ENCODE measurements around the gene CACNA1D. TPM values are rescaled to one million over a fixed set of nuclear protein-coding genes. Genes with fewer than 3 reads are reported as not detected.
A peak's percentile ranks its signal among the peaks of the same experiment; 100 is the strongest.
"Not testable (repeated sequence)": the region's sequence is repeated elsewhere in the genome, so short reads cannot be mapped to it uniquely, and the experiment has no call there.

The CACNA1D gene
- total RNA-seq, 1 experiment from 2014 or later = 0.12 TPM

DNA sequence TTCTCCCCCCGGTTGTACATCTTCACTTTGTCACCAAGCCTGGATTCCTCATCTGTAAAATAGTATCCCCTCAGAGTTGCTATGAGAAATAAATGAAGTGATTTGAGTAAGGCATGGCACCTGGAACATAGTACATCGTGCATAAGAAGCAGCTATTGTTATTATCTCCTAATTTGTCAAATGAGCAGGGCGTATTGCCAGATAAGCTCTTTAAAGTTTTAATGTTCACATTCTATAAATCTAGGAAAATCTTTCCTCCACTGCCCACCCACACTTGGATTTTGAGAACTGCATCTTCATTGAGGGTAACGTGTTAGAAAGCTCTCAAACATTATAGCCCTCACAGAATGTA is 32.3 kb downstream of the CACNA1D start:
- DNase-seq (ENCODE audit: low read depth) = no peak

DNA sequence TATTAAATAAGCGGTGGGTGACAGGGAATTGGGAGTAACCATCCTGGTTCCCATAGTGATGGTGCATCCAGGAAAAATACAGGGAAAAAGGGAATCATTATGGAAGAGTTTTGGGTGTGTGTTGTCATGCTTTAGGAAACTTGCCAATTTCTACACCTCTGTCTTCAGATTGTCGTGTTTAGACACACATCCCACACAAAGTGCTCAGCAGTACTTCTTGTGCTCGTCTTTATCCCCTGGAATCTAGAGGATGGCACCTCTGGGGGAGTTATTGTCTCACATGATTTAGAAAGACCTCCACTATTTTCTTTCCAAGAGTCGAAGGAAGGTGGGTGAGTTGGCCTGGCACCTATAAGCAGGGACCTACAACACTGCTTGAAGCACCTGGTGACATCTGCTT is 35.8 kb downstream of the CACNA1D start:
- no peak for DNase-seq (ENCODE audit: low read depth)

DNA sequence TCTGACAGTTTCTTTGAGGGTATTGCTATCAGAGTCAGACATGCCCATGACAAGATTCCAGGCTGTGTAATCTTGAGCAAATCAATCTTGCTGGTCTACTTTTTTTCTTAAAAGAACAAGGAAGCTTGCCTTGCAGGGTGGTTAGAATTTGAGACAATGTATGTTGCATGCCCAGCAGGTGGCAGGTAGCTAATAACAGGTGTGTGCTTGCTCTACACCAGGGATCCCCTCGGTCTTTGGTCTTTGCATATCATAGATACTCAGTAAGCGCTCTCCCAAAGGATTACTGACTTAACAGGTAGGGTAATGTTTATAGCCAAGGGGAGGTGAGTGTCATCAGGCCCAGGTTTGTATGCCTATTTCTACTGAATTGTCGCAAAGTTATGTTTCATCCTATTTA is 37.3 kb downstream of the CACNA1D start:
- no peak for DNase-seq (ENCODE audit: low read depth)

DNA sequence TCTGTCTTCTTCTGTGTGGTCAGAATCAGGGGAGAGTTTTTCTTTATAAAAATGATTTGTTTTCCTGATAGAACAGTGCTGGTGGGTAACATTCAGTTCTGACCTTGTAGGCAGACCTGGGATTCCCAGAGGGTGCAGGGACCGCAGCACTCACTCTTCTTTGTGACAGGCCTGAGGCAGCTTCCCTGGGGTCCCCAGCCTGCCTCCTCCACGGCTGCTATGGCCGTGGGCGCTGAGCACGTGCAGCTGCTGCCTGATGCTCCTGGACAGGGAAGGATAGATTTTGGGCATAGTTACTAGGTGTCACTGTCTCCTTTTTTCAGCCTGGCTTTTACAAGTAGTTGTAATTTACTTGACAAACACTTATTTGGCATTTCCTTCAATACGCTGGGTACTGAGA is 39.1 kb downstream of the CACNA1D start:
- DNase-seq (ENCODE audit: low read depth) = no peak

DNA sequence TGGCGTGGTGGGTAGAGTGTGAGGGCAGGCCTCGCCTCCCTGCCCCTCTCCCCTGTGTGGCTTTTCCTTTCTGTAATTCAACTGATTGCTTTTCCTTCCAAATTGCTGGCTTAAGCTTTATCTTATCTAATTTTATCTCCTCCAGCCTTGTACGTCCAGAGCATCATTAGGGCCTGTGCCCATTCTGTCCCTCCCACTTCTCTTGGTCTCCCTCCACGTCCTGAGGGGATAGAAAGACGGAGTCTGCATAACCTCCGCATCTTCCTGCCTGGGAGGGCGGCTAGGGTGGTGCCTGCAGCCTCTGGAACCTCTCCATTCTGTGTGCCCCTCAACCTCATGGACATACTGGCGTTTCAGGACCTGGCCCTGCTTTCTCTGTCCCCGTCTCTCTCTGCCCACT is 39.8 kb downstream of the CACNA1D start:
- no peak for DNase-seq (ENCODE audit: low read depth)

DNA sequence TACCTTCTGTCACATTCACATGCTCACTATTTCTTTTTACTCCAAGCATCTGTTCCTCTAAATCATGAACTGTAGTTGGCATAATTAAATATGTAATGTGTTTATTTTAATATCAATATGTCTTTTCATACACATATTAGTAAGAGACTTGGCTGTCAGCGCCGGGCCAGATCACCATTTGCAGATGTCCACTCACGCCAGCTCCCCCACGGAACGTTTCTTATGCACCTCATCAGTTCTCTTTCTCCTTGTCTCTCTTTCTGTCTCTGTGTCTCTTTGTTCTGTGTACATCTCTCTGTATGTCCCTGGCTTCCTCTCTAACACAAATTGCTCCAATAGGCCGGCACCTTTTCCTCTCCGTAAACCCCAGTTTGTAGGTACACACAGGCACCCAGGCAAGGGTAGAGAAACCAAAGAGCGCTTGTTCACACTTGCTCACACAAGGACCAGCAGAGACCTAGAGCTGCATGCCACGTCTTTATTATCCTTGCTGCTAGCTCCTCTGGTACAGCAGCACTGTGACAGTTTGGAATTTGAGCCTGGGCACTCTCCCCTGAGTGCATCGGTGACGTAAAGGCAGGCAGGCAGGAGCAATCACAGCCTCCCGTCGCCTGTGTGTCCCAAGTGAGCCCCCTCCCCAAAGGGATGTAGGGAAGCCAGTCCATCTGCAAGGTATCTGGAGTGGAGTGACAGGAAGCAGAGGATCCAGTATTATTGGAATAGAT is 40.4 kb downstream of the CACNA1D start:
- DNase-seq (ENCODE audit: low read depth) = no peak

DNA sequence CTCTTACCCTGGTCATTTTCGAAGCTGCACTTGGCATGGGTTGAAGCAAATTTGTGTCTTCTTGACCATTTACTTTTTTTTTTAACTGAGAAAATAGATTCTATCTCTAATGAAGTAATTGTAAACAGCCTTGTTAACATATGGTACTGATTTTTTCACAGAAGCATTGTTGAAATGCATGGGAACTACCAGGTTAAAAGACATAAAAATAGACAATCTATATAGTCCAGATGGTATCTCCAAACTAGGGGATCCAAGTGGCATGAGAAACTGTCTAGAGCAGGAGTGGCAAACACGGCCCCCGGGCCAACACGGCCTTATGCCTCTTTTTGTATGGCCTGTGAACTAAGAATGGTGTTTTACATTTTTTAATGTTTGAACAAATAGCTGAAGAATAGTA is 41.9 kb downstream of the CACNA1D start:
- DNase-seq (ENCODE audit: low read depth) = no peak

DNA sequence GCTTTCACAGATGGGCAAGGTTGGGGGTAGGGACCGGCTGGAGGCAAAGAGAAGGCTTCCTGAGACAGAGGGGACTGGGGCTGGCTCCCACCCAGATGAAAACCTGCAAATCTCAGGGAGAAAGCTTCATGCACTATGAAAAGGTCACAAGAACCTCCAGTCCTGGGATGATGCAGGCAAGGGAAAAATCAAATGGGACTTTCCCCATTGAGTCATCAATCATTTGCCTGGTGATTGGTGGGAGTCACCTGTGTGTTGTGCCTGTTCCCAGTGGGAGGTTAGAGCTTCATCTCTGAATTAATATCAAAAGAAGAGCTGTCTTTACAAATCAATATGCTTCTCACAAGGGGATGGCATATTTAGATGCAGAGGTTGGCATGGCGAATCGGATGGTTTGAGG is 49.9 kb downstream of the CACNA1D start:
- DNase-seq (ENCODE audit: low read depth) = no peak

DNA sequence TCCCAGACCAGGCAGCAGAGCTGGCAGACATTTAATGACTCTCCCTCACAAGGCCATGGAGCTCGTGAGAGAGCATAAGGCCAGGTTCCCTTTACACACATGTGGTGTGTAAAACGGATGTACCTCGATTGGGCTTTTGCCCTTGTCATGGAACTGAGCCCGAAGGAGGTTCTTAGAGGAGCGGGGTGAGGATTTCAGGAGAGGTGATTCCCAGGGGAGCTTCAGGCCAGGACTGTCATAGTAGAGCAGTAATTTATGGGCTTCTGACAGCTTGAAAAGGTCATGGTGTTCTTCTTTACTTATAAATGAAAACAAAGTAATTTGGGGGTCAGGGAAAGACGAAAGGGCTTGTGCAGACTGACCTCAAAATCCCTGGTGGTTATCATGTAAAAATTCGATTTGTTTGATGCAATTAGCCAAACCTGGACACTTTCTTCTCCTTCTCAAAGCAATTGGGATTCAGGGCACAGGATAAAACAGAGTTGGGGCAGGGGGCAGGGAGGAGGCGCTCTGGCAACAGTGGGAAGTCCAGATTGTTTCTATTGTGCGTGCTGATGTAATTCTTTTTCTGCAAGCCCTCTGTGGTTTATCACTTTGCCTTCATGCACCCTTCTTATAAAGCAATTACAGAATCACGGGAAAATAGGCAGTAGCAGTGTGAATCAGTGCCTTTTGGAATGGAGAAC is 51.0 kb downstream of the CACNA1D start:
- DNase-seq (ENCODE audit: low read depth) = no peak

DNA sequence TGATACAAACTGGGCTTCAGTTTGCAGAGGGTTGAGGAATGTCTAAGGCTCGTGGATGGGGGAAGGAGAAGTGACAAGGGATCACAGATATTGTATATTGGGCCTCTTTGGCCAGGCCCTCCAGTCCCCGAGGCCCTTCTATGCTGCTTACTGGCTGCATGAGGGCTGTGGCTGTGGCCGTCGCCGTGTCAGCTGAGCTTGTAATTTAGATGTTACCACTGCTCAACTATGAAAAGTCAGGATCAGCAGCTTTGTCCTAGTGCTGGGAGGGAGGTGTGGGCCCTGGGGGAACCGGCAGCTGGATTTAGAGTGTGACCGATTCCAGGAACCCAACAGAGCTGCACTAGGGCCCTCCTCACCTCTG is 51.6 kb downstream of the CACNA1D start:
- no peak for DNase-seq (ENCODE audit: low read depth)

DNA sequence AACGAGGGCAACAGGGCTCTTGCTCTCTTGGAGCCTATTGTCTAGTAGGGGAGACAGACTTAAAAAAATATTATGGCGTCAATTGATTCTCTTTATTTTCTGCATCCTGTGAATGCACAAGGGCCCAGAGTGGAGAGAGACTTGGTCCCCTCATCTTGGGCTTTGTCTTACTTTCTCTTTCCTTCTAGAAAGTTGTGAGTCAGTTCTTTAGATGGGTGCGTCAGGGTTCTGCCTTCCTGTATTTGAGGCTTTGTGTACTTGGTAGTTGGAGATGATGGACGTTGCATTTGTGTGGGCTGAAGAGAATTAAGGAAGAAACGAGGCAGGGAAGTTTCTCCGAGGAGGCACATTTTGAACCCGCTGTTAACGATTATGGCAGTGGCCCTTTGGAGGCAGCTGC is 52.9 kb downstream of the CACNA1D start:
- DNase-seq (ENCODE audit: low read depth) = no peak

DNA sequence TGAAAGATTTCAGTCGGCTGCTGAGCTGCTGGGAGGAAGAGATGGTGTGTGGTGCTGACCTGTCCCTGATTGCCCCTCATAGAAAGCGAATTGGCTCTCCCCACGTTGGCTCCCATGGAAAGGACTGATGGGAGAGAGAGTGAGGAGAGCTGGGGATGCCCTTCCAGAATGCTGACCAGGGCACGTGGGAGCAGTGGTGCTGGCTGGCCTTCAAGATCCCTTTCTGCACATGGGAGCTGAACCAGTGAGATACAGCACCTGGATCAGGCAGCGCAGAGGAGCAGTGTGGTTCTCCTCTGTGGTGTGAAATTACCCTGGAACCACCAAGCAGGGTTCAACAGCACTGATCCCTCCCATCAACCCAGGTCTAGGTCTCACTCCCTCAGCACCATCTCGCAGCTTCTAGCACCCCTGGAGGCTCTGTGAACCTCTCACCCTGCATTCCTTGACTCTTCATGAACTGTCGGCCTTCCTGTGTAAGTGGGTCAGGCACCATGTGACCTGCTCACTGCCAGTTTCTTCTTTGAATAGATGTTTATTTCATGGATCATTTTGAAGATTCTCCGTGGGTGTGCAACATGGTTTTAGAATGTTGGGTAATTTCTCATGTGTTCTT is 55.7 kb downstream of the CACNA1D start:
- no peak for DNase-seq (ENCODE audit: low read depth)

DNA sequence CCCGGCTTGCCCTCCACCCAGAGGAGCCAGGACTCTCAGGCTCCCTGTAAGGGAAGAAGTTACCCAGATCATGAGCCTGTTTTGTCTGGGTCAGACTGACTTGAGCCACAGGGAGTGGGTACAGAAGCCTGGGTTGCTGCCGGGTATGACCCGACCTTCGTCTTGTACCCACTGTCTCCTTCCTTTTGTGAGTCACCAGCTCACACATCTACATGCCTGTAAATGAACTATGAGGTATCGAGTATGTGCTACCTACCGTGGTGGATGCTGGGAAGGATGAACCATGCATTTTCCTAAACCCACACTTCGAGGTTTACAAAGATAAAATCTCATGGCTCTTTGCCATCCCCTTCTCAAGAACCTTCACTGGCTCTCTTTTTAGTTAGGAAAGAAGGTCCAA is 56.9 kb downstream of the CACNA1D start:
- peak; percentile 23 for DNase-seq (ENCODE audit: low read depth)

DNA sequence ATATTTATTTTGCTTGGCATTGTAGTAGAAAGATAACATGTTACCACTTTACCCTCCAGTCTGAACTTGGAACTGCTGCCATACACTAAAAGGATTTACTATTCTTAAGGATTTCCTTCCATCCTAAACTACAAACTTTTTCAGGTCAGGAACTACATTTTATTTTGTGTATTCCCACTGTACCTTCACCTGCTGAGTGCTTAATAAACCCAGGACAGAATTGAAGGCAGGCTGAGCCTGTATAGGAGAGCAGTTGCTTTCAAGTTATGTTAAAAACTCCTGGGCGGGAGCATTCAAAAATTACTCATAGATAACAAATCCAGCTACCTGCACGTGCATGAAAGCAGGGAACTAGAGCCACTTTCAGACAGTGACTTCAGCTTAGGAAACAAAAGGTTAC is 58.3 kb downstream of the CACNA1D start:
- DNase-seq (ENCODE audit: low read depth) = no peak

DNA sequence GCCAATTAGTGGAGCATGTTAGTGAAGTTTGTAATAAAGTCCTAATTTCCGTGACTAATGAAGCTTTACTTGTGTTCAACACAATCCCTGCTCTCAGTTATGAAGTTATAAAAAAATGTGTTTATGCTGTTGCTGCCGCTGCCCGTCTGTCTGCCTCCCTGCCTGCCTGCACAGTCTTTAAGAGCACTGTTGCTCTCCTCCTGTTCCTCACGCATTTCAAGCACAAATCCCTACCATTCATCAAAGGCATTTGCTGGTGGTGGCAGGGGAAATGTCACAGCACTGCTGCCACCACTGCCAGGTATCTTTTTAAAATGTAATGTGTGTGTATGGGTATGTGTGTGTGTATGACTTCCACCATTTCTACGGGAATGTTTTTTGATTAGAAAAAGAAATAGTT is 58.8 kb downstream of the CACNA1D start:
- no peak for DNase-seq (ENCODE audit: low read depth)

DNA sequence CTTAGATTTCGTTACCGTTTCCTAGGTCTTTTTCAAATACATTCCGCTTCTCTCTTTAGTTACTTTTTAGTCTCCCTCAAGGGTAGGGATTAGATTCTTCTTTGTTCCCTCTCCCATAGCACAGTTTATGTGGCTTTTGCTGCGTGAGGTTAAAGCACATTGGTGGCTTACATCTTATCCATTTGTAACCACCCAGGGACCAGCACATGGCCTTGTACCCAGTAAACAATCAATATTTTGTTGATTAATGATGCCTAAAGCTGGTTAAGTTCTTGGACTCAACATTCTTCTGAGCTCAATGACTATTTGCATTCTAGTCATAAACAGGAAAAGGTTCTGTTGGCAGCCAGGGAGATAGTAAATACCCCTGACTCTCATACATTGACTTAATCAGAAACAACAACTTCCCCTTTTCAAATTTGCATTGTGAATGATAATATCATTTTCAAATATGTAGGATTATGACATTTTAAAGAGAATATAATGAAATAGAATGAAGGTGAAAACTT is 60.2 kb downstream of the CACNA1D start:
- no peak for DNase-seq (ENCODE audit: low read depth)

DNA sequence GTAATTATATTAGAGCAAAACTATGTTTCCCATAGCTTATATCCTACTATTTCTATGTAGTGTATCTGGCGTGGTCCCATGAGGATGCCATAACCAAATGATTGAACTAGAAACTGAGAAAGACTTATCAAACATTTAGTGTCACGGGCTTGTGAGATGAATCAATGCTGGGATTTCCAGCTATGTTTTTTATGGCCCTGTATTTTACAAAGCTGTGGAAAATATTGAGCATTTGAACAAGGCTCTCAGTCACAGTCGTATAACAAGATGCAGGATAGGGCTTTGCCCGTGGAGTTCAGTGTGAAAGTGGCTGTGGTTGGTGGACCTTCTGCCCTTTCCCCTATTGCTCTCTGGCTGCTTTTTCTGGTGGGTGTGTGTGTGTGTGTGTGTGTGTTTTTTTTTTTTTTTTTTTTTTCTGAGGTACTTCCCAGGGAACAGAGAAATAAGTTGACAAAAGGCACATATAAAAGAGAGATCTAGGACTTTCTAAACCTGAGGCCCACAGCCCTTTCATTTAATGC is 60.7 kb downstream of the CACNA1D start:
- DNase-seq (ENCODE audit: low read depth) = no peak

DNA sequence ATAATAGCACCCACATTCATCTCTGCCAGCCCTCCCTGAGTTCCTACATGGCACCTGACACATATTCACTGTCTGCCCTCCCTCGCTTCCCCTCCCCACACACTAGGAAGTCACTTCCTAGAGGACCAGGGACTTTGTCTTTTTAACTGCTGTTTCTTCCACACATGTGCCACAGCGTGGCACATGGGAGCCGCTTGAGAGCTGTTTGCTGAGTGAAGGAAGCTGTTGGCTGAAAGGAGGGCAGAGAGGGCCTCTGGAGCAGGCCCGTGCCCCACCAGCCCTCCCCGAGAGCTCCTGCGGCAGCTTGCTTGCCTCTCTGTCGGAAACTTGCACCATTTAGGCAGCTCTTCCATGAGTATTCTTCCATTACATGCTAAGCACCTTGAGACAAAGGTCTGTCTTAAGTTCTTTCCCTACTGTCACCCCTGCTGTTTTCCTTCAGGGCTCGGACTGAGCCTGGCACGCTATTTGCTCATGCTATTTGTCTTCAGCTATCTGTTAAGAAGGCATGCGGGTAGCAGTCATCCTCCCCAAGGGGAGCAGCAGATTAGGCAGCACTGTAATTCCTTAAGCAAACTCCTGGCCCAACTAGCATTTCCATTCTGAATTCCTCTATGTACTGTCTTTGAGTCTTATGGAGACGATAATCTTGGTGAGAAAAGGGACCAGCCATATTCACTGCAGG is 72.2 kb downstream of the CACNA1D start:
- DNase-seq (ENCODE audit: low read depth) = no peak

DNA sequence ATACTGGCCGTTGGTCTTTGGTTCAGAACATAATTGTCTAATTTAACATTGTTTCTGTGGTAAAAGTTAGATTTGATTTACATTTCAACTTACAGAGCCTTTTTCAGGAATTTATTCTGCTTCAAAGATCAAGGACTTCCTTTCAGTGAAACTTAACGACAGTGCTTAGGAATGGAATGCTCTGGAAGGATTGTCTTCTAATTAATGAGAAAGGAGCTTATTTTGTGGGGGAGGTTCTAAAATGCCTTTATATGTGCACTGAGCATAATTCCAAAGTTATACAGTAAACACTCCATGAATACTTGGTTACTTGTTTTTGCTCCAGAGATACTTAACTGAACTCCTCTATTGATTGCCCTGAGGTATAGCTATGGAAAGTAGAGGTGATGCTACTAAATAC is 75.7 kb downstream of the CACNA1D start:
- DNase-seq (ENCODE audit: low read depth) = no peak

DNA sequence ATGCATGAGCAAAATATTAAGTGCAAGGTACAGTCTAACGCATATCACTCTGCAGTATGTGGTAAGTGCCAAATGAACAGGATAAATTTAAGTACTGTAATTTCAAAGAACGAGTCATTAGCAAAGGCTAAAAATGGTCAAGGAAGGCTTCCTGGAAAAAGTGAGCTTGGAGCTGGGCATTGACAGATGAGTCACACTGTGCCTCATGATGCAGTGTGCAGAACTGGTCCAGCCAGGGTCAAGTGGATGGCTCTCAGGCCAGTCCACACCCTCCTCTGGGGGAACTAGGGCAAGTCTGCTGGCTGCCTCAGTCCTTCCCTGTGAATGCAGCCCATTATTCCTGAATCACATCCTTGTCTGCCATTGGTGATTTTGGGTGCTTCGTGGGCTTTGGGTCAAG is 76.3 kb downstream of the CACNA1D start:
- peak; percentile 46 for DNase-seq (ENCODE audit: low read depth)

DNA sequence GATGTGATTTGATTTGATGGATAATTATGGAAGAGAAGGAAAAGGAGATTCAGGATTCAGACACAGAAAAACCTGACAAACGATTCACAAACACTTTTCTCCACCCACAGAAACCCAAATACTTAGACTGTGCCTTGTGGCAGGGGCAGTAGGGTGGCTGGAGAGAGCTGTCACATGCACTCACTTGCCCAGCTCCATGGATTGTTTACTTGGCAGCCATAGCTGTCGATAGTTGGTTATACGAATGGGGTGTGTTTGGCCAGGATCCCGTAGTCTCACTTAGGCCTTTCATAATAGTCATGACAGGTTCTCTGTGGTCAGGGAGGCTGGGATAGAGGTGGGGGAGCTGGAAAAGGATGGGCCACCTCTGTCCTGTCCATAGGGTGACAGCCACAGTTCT is 76.9 kb downstream of the CACNA1D start:
- no peak for DNase-seq (ENCODE audit: low read depth)

DNA sequence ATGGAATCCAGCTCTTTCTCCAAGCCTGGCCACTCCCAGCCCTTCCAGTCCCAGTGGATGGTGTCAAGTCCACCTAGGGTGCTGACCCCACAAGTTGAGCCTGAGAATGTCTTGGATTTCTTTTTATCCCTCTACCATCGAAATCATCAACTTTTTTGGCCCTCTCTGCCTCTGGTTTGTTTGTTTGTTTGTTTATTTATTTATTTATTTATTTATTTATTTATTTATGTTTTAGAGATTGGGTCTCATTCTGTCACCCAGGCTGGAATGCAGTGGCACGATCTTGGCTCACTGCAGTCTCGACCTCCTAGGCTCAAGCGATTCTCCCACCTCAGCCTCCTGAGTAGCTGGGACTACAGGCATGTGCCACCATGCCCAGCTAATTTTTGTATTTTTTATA is 77.8 kb downstream of the CACNA1D start:
- not testable (repeated sequence) for DNase-seq (ENCODE audit: low read depth)

Measured in RPMI7951 (cell line).